GM18498 (cell line): ENCODE results near the gene ZNF536.
"Not testable (repeated sequence)": the region's sequence is repeated elsewhere in the genome, so short reads cannot be mapped to it uniquely, and the experiment has no call there.

Experiments used
- ATAC-seq: cut with Tn5 transposase; IDR thresholded peaks from one replicate; pipeline ENCODE4 v1.9.1; 2021; ENCODE audit warnings: mild to moderate bottlenecking, moderate library complexity; ENCODE audit not compliant: unreplicated experiment

Gene ZNF536

GRCh38 chr19:30471441-30471840 lies 99.3 kb downstream of the ZNF536 start:
- no peak for ATAC-seq

- no peak for ATAC-seq
Observed at GRCh38 chr19:30473334-30473867, 101.2 kb downstream of the ZNF536 start.

GRCh38 chr19:30476997-30477396 lies 104.8 kb downstream of the ZNF536 start:
- no peak for ATAC-seq

GRCh38 chr19:30479231-30479630 lies 107.0 kb downstream of the ZNF536 start:
- ATAC-seq, result no peak

- no peak for ATAC-seq
Observed at GRCh38 chr19:30480097-30480496, 107.9 kb downstream of the ZNF536 start.

- ATAC-seq, result no peak
Observed at GRCh38 chr19:30481063-30481462, 108.9 kb downstream of the ZNF536 start.

GRCh38 chr19:30481823-30482222 lies 109.6 kb downstream of the ZNF536 start:
- ATAC-seq, result no peak

GRCh38 chr19:30482956-30483355 lies 110.8 kb downstream of the ZNF536 start:
- ATAC-seq, result no peak

GRCh38 chr19:30486250-30486649 lies 114.1 kb downstream of the ZNF536 start:
- not testable (repeated sequence) for ATAC-seq

GRCh38 chr19:30487178-30487577 lies 115.0 kb downstream of the ZNF536 start:
- no peak for ATAC-seq

- no peak for ATAC-seq
Observed at GRCh38 chr19:30488191-30488590, 116.0 kb downstream of the ZNF536 start.

GRCh38 chr19:30490760-30491159 lies 118.6 kb downstream of the ZNF536 start:
- no peak for ATAC-seq

GRCh38 chr19:30492586-30493270 lies 120.5 kb downstream of the ZNF536 start:
- ATAC-seq, result no peak

- ATAC-seq, result no peak
Observed at GRCh38 chr19:30497034-30497433, 124.8 kb downstream of the ZNF536 start.

GRCh38 chr19:30498085-30498484 lies 125.9 kb downstream of the ZNF536 start:
- ATAC-seq, result not testable (repeated sequence)

- no peak for ATAC-seq
Observed at GRCh38 chr19:30498707-30499106, 126.5 kb downstream of the ZNF536 start.

GRCh38 chr19:30504272-30504671 lies 132.1 kb downstream of the ZNF536 start:
- ATAC-seq, result no peak

- ATAC-seq, result no peak
Observed at GRCh38 chr19:30512176-30513081, 140.2 kb downstream of the ZNF536 start.

- ATAC-seq, result no peak
Observed at GRCh38 chr19:30513082-30513411, 140.9 kb downstream of the ZNF536 start.

- ATAC-seq, result no peak
Observed at GRCh38 chr19:30516111-30516510, 143.9 kb downstream of the ZNF536 start.

- ATAC-seq, result no peak
Observed at GRCh38 chr19:30516531-30516930, 144.3 kb downstream of the ZNF536 start.
